Neural cell (in vitro differentiated cells): ENCODE results near the gene ST3GAL2.

ENCODE experiments used
- CTCF ChIP-seq: fragments of 450-650 bp; IDR thresholded peaks from 2 replicates; pipeline ENCODE4 v1.5.1; 2014; ENCODE audit warnings: antibody characterized with exemption, mild to moderate bottlenecking, moderate library complexity; ENCODE audit not compliant: poor library complexity, severe bottlenecking
- EZH2 ChIP-seq: fragments of 200-600, 300-800 bp; shearing (Covaris generic), sonication (generic); IDR thresholded peaks from 2 replicates; pipeline ENCODE4 v1.6.1; 2014; ENCODE audit warnings: antibody characterized with exemption, low read length, borderline replicate concordance, mild to moderate bottlenecking; ENCODE audit not compliant: insufficient read depth, poor library complexity, severe bottlenecking
- POLR2AphosphoS5 ChIP-seq: IDR thresholded peaks from 2 replicates; pipeline ENCODE4 v1.6.1; 2012
- REST ChIP-seq: IDR thresholded peaks from 2 replicates; pipeline ENCODE4 v1.6.1; 2012; ENCODE audit warnings: borderline replicate concordance

- TF ChIP-seq CTCF (no peak), POLR2AphosphoS5 (no peak), EZH2 (no peak), REST (no peak)
Measured at GRCh38 chr16:70474320-70475053, 35.6 kb upstream of the ST3GAL2 start.
